A549 (cell line): ENCODE data around the gene MAD1L1.

ENCODE experiments used
- BHLHE40 ChIP-seq: IDR thresholded peaks from 2 replicates; pipeline ENCODE4 v1.6.1; 2012; ENCODE audit warnings: low read depth, low read length, inconsistent platforms
- CEBPB ChIP-seq, 2 experiments: fragments of >200 bp in 1 of 2; sonication (Bioruptor Twin) in 1 of 2; formaldehyde crosslinking in 1 of 2; IDR thresholded peaks; 2 replicates each; pipeline ENCODE4 v1.6.1; 2012 to 2016
- CHD4 ChIP-seq: fragments of 200-600 bp; sonication (generic); IDR thresholded peaks from 2 replicates; pipeline ENCODE4 v1.6.1; 2016; ENCODE audit warnings: antibody characterized with exemption, mild to moderate bottlenecking, borderline replicate concordance
- CTCF ChIP-seq: fragments of >200 bp; sonication (Bioruptor Twin); formaldehyde crosslinking; IDR thresholded peaks from 3 replicates; pipeline ENCODE4 v1.5.1; 2016
- EP300 ChIP-seq, 2 experiments: fragments of >200 bp; sonication (Bioruptor Twin); formaldehyde crosslinking; IDR thresholded peaks; 2 replicates in 1 of 2; 3 replicates in 1 of 2; pipeline ENCODE4 v1.6.1; 2016 to 2017
- HDAC2 ChIP-seq: fragments of 200-600 bp; sonication (generic); IDR thresholded peaks from 2 replicates; pipeline ENCODE4 v1.6.1; 2016
- NR3C1 ChIP-seq: fragments of >200 bp; sonication (Bioruptor Twin); formaldehyde crosslinking; IDR thresholded peaks from 3 replicates; pipeline ENCODE4 v1.6.1; 2017
- POLR2A ChIP-seq: IDR thresholded peaks from 2 replicates; pipeline ENCODE4 v1.6.1; 2012; ENCODE audit warnings: mild to moderate bottlenecking, low read length
- REST ChIP-seq: fragments of 200-600 bp; sonication (generic); IDR thresholded peaks from 2 replicates; pipeline ENCODE4 v1.6.1; 2016; ENCODE audit warnings: antibody characterized with exemption, mild to moderate bottlenecking, moderate library complexity
- RFX5 ChIP-seq: fragments of 450-650 bp; IDR thresholded peaks from 2 replicates; pipeline ENCODE4 v1.7.1; 2014; ENCODE audit warnings: antibody characterized with exemption, mild to moderate bottlenecking, moderate library complexity
- SMC3 ChIP-seq: fragments of >200 bp; sonication (Bioruptor Twin); formaldehyde crosslinking; IDR thresholded peaks from 3 replicates; pipeline ENCODE4 v1.6.1; 2018; ENCODE audit warnings: inconsistent platforms
- SREBF2 ChIP-seq: fragments of 450-650 bp; IDR thresholded peaks from 2 replicates; pipeline ENCODE4 v1.6.1; 2014; ENCODE audit warnings: mild to moderate bottlenecking, moderate library complexity

- TF ChIP-seq CTCF (no peak), SREBF2 (no peak), POLR2A (no peak), REST (no peak), EP300 (IDR thresholded peaks at IDR 0.05) (no peak), BHLHE40 (no peak), SMC3 (no peak), NR3C1 (no peak), RFX5 (no peak), CHD4 (no peak), CEBPB (IDR thresholded peaks at IDR 0.05) (no peak), HDAC2 (no peak)
These were observed 235.1 kb downstream of the MAD1L1 start for GRCh38 chr7:1997537-1998076.
